Cerebellar cortex (tissue), 1 donor: ENCODE data around the gene TGFA.

Experiments
- DNase-seq: peaks from one replicate; pipeline ENCODE4 v3.0.0-alpha.2; 2015; ENCODE audit warnings: low spot score

TGFA gene

GRCh38 chr2:70463581-70463980 lies 90.0 kb downstream of the TGFA start:
- DNase-seq, result no peak

GRCh38 chr2:70461981-70462876 lies 91.4 kb downstream of the TGFA start:
- no peak for DNase-seq

DNA sequence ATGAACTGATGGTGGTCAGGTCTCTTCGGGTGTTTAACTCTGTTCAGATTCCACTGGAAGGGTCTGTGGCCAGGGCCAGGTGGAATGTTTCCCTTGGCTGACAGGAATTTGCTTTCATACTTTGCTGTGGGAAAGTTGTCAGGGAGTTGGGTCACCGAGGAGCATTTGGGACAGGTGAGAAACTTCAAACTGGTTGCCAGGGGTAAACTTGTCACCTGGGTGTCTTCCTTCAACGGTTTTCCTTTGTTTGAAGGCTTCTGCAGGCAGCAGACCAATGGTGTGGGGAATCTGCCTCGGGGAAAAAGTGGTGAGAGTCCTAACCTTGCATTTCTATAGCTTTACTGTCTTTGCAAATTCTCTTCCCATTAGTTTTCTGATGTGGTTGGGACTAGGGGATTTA lies 92.2 kb downstream of the TGFA start:
- DNase-seq, result no peak

DNA sequence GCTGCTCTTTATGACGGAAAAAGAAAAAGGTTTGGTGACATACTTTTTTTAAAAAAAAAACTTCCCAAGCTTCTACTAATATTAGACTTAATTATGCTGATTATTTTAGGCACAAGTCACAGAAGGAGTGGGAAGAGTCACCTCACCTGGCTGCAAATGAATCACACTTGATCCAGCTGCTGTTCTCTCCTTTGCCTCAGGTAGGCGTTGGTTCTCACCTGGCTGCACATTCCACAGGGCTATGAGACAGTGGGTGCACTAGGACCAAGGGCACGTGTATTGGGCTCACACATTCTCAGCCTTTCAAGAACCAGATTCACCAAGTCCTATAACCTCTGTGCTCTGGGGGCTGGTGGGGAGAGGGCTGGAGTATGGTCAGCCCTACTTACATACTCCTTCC lies 93.3 kb downstream of the TGFA start:
- DNase-seq, result no peak

- DNase-seq, result no peak
Observed at GRCh38 chr2:70458661-70459060, 95.0 kb downstream of the TGFA start.

- no peak for DNase-seq
Observed at GRCh38 chr2:70456585-70457495, 96.8 kb downstream of the TGFA start.

DNA sequence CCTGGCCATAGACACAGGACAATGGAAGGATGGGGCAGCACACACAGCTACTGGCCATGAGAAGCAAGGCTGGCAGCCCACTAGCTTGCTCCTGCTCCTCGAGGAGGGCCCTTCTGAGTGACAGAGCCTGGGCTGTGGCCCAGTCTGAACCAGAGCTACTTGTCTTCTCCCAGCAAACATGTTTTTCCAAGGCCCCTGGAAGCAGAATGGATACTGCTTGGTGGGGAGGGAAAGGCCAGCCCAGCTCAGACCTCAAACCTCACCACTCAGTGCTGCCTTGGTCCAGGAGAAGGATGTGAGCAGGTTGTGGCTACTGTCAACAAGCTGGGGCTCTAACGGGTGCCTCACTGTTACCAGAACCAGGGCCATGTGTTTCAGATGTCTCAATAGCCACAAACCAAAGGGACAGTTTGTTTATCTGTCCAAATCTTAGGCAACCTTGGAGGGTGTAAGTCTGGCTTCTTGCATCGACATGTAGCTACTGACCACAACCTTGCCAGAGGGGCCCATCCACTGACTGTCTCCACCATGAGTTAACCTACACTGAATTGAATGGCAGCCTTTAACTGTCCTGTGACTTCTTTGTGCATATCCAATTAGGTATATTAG lies 98.6 kb downstream of the TGFA start:
- no peak for DNase-seq

DNA sequence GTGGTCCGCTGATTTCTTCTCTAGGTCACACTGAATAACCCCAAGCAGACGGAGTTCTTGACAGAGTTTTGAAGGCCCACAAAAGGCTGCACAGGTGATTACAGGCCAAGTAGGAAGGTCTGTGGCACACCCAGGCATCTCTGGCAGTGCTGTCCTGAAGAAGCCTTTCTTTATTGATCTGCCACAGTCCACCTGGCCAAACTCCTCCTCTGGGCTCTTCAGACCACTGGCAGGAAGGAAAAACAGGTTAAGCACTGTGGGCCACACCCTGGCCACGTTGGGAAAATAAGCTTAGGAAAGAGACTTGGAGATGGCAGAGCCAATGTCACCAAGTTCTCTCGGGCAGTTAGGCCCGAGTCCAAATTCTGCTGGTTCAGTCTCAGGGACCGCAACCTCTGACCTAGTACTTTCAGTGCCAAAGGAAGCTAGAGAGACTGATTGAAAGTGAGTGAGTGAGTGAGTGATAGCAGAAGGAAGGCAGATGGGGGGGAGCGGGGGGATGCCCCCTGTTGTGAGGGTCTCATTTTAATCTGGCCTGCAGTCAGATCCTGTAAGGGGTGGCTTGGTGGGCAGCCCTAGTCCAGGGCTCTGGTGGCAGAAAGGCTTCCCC lies 102.9 kb downstream of the TGFA start:
- DNase-seq, result no peak

DNA sequence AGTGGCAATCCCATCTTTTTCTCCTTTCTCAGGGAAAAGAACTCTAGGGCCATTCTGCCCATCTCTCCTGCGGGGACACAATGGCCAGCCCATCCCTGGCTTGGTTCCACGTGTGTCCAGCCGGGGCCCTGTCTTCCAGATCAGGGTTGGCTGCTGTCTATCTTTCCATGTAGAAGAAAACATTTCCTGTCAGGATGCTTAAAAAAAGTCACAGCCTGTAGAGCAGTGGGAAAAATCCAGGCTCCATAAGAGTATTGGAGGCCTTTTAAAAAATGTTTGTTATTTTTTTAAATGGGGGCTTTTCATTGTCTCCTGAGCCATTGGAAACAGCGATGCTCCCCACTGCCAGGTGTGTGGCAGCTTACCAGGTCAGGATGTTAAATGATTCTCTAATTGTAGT lies 105.6 kb downstream of the TGFA start:
- no peak for DNase-seq

DNA sequence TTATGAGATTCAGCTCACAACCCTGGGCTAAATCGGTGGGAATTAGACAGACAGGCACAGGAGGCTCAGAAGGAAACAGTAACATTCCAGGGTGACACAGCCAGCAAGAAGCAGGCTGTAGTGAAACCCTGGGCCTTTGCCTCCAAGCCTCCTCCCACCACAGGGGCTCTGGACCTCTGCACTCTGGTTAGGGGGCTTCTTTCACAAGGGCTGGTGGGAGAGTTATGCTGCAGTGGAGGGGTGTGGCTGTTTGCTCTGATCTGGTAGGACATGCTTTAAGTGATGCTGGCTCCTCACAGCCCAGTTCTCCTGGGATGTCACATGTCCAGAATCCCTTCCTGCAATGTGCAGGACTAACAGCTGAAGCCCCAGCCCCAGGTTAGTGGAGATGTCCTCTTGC lies 109.9 kb downstream of the TGFA start:
- DNase-seq, result no peak

DNA sequence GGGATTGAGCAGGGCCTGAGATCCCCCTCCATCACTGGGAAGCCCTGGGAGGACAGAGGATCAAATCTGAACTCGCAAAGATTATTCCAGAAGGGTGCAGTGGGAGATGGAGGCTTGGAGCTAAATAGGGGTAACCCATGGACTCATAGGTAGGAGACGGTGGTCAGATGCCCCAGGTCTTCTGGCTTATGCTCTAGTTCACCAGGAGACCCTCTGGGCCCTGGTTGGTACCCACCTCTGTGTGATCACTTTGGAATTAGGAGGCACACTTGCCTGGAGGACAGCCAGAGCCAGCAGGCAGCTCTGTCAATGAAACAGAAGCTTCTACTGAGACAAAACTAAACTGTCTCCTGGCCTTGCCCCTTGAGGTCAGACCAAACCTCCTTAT lies 110.6 kb downstream of the TGFA start:
- no peak for DNase-seq

DNA sequence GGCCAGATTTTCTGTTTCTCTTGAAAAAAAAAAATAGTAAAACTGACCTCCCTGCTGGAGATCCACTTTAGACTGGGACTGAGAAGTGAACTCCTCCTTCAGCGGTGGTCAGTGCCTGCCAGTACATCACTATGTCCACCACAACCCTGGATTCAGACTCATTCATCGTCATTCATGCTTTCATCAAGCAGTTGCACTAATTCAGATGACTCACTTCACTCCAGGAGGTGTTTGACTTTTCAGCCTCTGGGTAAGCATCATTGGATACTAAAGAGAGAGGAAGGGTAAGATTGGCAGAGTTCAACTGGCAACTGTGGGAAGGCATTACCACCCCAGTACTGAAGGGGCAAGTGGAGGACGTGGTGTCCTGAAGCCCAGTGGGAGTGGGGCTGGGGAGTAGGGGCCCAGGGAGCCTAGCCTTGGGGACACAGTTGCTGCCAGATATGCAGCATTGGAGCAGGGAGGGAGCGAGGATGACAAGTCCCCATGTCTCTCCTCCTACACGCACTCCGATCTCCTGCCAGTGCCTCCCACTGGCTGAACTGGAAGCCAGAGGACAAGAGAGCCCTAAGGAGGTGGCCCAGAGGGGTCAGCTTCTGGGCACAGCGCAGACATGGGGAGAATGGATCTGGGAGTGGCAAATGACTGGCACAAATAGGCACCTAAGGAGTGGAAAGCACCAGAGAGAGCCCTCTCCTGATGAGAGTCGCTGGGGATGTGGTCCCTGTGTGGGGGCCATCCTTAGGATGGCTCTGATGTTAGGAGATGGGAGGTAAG lies 111.1 kb downstream of the TGFA start:
- DNase-seq, result no peak

- no peak for DNase-seq
Observed at GRCh38 chr2:70440621-70441020, 113.0 kb downstream of the TGFA start.

- DNase-seq, result no peak
Observed at GRCh38 chr2:70435138-70435537, 118.5 kb downstream of the TGFA start.

DNA sequence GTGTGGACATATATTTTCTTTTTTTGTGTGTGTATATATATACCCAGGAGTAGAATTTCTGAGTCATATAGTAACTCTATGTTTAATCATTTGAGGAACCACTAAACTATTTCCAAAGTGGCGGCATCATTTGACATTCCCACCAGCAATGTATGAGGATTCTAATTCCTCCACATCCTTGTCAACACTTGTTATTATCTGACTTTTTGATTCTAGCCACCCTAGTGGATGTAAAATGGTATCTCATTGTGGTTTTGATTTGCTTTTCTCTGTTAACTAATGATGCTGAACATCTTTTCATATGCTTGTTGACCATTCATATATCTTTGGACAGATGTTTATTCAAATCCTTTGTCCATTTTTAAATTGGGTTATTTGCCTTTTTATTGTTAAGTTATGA lies 120.3 kb downstream of the TGFA start:
- DNase-seq, result no peak

DNA sequence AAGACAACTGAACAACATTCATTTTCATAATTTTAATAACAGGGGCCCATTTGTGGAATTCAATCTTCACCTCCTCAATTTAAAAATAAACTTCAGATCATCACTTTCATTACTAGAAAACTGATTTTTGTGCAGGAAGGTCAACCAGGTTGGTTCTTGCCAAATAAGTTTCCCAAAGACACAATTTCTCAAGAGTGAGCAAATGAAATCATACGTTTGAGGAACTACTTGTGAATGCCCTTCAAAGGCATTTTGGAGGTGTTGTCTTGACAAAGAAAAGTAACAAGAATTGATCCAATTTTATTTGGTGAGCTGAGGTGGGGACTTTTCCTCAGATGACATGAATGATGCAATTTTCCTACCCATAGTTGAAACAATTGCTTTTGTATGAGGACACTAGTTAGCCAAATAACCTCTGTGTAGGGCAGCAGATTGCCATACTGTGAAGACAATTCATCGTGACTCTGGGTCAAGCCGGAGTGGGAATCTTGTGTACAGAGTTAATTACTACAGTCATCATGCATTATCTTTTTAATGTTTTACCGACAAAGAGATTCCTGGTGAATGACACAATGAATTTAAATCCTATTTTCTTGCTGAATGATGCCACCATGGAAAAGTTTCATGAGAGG lies 121.8 kb downstream of the TGFA start:
- no peak for DNase-seq

DNA sequence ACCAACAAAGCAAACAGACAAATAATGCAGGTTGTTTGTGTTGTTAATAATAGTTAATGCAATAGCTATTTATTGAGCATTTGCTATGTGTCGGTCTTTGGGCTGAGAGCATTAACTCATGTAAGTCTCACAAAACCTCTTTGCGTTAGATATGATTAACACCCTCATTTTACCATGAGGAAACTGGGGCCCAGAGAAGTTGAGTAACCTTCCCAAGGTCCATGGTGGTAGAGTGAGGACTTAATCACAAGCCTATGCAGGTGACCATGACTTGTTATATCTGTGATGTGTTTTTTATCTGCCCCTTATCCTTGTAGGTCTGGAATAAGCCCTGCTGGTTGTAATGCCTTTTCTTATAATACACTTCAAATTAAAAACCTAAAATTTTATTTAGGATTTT lies 127.3 kb downstream of the TGFA start:
- no peak for DNase-seq

DNA sequence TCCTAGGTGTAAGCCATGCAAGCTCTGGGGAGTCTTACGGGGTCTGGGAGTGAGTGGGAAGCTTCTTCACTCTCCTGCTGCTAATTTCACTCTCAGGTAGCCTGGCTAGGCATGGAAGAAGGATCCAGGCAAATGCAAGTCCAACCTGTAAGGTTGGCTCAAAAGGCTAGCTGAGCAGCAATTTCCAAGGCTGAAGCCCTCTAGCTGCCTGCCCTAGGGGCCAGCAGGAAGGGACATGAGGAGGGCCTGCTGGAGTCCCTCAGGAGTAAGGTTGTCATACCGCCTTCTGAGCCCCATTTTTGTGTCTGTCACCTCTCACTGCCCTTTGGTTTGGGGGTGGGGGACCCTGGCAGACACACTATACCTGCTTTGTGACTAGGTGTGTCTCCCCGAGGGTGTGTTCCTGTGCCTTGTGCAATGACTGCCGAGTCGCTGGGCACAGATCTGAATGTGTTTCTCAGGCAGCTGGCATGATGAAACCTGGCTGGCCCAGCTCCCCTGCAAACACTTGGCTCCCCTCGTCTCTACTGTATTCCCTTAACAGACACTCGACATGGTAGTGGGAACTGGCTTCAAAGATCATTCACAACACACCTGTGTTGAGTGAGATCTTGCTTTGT lies 127.8 kb downstream of the TGFA start:
- no peak for DNase-seq

DNA sequence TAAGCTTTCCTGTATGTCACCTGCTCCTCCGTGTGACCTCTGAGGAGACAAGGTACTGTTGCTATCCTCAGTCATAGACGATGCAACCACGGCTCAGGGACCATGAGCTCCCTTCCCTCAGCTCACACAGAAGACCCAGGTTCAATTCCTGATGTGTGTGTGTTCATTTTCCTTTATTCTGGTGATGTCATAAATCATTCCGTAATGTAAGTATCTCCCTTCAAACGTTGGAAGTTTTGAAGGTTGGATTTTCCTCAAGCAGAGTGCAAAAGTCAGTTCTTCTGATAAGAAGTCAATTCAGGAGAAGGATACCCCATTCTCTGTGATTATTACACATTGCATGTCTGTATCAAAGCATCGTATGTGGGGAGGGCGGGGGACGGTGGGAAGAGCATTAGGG lies 132.9 kb downstream of the TGFA start:
- DNase-seq, result no peak

DNA sequence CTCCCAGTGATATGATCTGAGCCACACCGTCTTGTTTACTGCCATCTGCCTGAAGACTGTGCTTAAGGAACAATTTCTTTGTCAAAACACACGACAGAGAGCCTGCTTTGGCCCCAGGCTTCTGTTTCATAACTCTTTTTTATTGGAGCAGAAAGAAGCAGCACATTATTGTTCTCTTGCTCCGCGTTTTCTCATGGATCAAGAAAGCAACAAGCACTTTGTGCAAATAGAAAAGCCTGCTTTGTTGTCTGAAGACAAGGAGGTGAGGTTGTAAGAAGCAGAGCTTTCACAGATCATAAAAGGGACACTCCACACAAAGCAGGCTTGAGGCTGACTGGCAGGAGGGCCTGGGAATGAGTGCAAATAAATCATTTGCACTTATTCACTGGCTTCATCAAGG lies 133.5 kb downstream of the TGFA start:
- no peak for DNase-seq

DNA sequence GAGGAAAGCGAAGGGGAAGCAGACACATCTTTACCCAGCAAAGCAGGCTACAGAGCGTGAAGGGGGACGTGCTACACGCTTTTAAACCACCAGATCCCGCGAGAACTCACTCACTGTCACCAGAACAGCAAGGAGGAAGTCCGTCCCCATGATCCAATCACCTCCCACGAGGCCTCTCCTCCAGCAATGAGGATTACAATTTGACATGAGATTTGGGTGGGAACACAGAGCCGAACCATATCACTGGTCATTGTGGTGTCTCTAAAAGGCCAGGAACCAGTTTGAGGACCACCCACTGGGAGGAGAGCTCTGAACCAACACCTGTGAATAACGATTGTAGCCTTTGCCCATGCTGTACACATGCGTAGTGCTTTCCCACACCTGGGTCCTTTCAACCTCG lies 135.1 kb downstream of the TGFA start:
- no peak for DNase-seq
